Spinal cord (tissue), 10 donors: ENCODE data around the gene TNNC1. TPM values are rescaled to one million over a fixed set of nuclear protein-coding genes. Genes with fewer than 3 reads are reported as not detected.

Source experiments
- DNase-seq, 6 donors: peaks; one replicate each; pipeline versions ENCODE4 v3.0.0 to v3.0.0-alpha.2; 2013 to 2015; ENCODE audit warnings: low spot score in 6 of 6, low read depth in 4 of 6
- H3K27ac ChIP-seq: one replicate; pipeline ENCODE4 v1.5.1; 2013; ENCODE audit warnings: low read depth, low read length, control low read depth
- H3K27me3 ChIP-seq: one replicate; pipeline ENCODE4 v1.6.1; 2013; ENCODE audit warnings: low read length; ENCODE audit not compliant: control insufficient read depth, insufficient read depth
- H3K36me3 ChIP-seq: one replicate; pipeline ENCODE4 v1.6.1; 2013; ENCODE audit warnings: low read length; ENCODE audit not compliant: control insufficient read depth, insufficient read depth
- H3K4me1 ChIP-seq: one replicate; pipeline ENCODE4 v1.6.1; 2013; ENCODE audit warnings: low read length; ENCODE audit not compliant: control insufficient read depth, insufficient read depth
- H3K4me3 ChIP-seq: one replicate; pipeline ENCODE4 v1.5.1; 2013; ENCODE audit warnings: low read depth, low read length, control low read depth
- H3K9me3 ChIP-seq: one replicate; pipeline ENCODE4 v1.6.1; 2013; ENCODE audit warnings: low read length; ENCODE audit not compliant: control insufficient read depth, insufficient read depth
- WGBS: methylation state at CpG from one replicate; pipeline ENCODE4 v1.1.5; 2013; ENCODE audit warnings: missing lambda C conversion rate; ENCODE audit not compliant: insufficient coverage; 5-methylcytosine and 5-hydroxymethylcytosine counted together
- polyA plus RNA-seq, 2 donors: library from polyadenylated mRNA; unstranded; fragments of 120-200 nt; gene quantifications; one replicate each; pipeline ENCODE4 v1.2.1, GENCODE V29; 2013; ENCODE audit not compliant: insufficient read length in 2 of 2
- total RNA-seq, 2 donors: library from RNA; depleted of rRNA in 1 of 2; stranded (reverse); fragments of 120-200 nt in 1 of 2; fragments of >200 nt in 1 of 2; gene quantifications; one replicate each; pipeline versions ENCODE4 v1.2.3 to v1.2.4, GENCODE V29; 2013 to 2014
- donor health status: healthy.

The TNNC1 gene
- total and polyA plus RNA-seq, 4 donors: 3.3 to 17.9 (median 6.1) TPM; not detected in 1

DNA sequence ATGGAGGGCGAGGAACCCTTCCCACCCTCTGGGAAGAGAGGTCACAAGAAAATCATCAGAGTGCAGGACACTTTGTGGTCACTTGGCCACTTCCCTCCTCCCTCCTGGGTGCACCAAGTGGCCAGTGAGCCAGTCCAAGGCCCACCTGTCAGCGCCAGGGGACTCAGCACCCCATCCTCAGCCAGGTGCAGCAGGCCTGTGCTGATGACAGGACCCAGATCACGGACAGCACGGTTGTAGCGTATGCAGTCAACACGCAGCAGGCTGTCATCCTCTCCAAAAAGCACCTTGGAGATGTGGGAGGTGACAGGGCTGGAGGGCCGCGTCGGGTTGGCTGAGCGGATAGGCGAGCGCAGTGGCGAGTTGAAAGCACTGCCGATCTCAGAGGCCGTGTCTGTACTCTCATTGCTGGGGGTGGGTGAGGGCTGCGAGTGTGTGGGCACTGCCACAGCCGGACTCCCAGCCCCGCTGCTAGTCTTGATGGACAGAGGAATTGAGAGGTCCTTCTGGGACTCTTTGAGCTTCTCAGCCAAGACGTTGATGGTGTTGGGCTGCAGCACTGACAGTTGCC, 50.5 kb downstream of the TNNC1 start:
- Histone ChIP-seq H3K27ac (no peak overlapping the region), H3K36me3 (peaks cover 94% of the 10 kb centered on the region), H3K9me3 (no peaks in the 10 kb centered on the region), H3K4me1 (peaks cover 6% of the 10 kb centered on the region), H3K27me3 (no peaks in the 10 kb centered on the region), H3K4me3 (no peak overlapping the region)
- DNase-seq: no peak
- WGBS: 96% methylated on average over 19 of the region's 19 CpGs

DNA sequence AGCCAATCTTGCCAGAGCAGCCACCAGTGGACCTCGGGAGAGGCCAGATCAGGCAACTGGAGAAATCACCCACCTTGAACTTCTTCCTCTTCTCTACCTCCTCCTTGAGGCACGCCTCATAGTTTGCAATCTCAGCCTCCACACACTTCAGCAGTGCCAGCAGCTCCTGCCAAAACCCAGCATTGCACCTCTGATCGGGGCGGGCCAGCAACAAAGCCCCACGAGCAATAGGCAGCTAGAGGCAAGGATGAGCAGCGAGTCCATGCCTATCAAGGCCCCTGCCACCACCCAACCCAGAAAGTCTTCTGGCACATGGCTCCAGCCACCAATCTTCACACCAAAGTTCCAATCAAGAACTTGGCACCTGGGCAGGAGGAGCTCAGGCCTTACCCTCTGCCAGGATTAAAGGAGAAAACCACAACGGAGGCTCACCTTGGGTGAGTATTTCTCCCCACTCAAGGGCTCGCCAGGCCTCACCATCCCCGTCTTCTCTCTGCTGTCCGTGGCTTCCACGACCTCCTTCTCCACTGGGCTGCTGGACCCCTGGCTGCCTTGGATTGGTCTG, 51.1 kb downstream of the TNNC1 start:
- peaks cover 89% of the 10 kb centered on the region for H3K36me3 ChIP-seq
- H3K27me3 ChIP-seq: no peaks in the 10 kb centered on the region
- H3K4me3 ChIP-seq: no peak overlapping the region
- no peak for DNase-seq
- H3K27ac ChIP-seq: no peak overlapping the region
- no peaks in the 10 kb centered on the region for H3K9me3 ChIP-seq
- 99% methylated on average over 11 of the region's 11 CpGs for WGBS
- H3K4me1 ChIP-seq: peaks cover 2% of the 10 kb centered on the region

DNA sequence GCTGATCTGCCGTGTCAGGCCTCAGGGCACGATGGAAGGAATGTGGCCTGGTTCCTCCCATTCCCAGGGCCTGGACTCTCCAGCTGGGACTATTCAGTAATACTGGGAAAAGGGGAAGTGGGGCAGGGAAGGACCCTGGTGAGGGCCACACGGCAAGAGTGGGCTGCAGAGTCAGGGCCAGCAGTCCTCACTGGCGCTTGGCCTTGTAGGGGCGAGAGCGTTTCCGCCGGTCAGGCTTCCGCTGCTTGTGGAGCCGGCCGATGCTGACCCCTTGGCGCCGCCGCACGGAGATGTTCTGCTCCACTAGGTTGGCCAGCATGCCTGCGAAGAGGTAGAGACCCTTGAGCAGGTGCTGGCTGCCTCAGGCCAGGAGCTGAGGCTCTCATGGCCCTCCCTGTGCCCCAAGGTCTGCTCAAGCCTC, 51.7 kb downstream of the TNNC1 start:
- DNase-seq: no peak
- Histone ChIP-seq H3K27me3 (no peaks in the 10 kb centered on the region), H3K9me3 (no peaks in the 10 kb centered on the region), H3K27ac (no peak overlapping the region), H3K4me1 (no peaks in the 10 kb centered on the region), H3K4me3 (no peak overlapping the region), H3K36me3 (peaks cover 84% of the 10 kb centered on the region)
- WGBS: 96% methylated on average over 16 of the region's 16 CpGs

- H3K27me3 ChIP-seq: no peaks in the 10 kb centered on the region
- H3K4me3 ChIP-seq: no peak overlapping the region
- DNase-seq: no peak
- H3K9me3 ChIP-seq: no peaks in the 10 kb centered on the region
- H3K4me1 ChIP-seq: no peaks in the 10 kb centered on the region
- H3K36me3 ChIP-seq: peaks cover 83% of the 10 kb centered on the region
- WGBS: 100% methylated on average over 1 of the region's 1 CpG
- no peak overlapping the region for H3K27ac ChIP-seq
These were observed 52.3 kb downstream of the TNNC1 start for GRCh38 chr3:52401551-52401950.

Other genes with a start within 250 kb of the TNNC1 start
- gene TLR9, start 228.4 kb downstream of the TNNC1 start, total RNA-seq: under 1 TPM in 1 of 2 donors, not detected in 1; 0.11 TPM
- under 1 TPM in 1 of 2 donors, not detected in 1; 0.41 TPM for gene TLR9, start 228.4 kb downstream of the TNNC1 start, polyA plus RNA-seq
- 10 to 100 TPM; 20.8 to 26.4 TPM for gene TWF2, start 214.9 kb downstream of the TNNC1 start, total RNA-seq
- 10 to 100 TPM; 35.4 to 36.3 TPM for gene TWF2, start 214.9 kb downstream of the TNNC1 start, polyA plus RNA-seq
- 10 to 100 TPM in 1 of 2 donors, 1 to 10 TPM in 1; 7.9 to 21.0 TPM for gene PPM1M, start 208.3 kb downstream of the TNNC1 start, total RNA-seq
- gene PPM1M, start 208.3 kb downstream of the TNNC1 start, polyA plus RNA-seq: 10 to 100 TPM; 18.2 to 21.7 TPM
- 100 to 1,000 TPM in 1 of 2 donors, 10 to 100 TPM in 1; 77.1 to 123 TPM for gene WDR82, start 175.4 kb downstream of the TNNC1 start, total RNA-seq
- 100 to 1,000 TPM; 144 to 159 TPM for gene WDR82, start 175.4 kb downstream of the TNNC1 start, polyA plus RNA-seq
- gene GLYCTK, start 166.2 kb downstream of the TNNC1 start, total RNA-seq: 1 to 10 TPM; 3.6 to 6.5 TPM
- 10 to 100 TPM; 11.6 to 20.1 TPM for gene GLYCTK, start 166.2 kb downstream of the TNNC1 start, polyA plus RNA-seq
- 1 to 10 TPM; 4.2 to 9.8 TPM for gene DNAH1, start 137.7 kb downstream of the TNNC1 start, total RNA-seq
- 10 to 100 TPM in 1 of 2 donors, 1 to 10 TPM in 1; 10.0 to 12.9 TPM for gene DNAH1, start 137.7 kb downstream of the TNNC1 start, polyA plus RNA-seq
- 10 to 100 TPM; 63.3 to 67.7 TPM for gene BAP1, start 44.0 kb downstream of the TNNC1 start, total RNA-seq
- gene BAP1, start 44.0 kb downstream of the TNNC1 start, polyA plus RNA-seq: 100 to 1,000 TPM in 1 of 2 donors, 10 to 100 TPM in 1; 97.7 to 101 TPM
- gene PHF7, start 43.4 kb downstream of the TNNC1 start, total RNA-seq: 1 to 10 TPM; 7.5 to 9.1 TPM
- 1 to 10 TPM; 7.5 to 9.8 TPM for gene PHF7, start 43.4 kb downstream of the TNNC1 start, polyA plus RNA-seq
- gene SEMA3G, start 8.9 kb downstream of the TNNC1 start, total RNA-seq: 10 to 100 TPM in 1 of 2 donors, 1 to 10 TPM in 1; 6.3 to 26.6 TPM
- 10 to 100 TPM; 18.0 to 19.8 TPM for gene SEMA3G, start 8.9 kb downstream of the TNNC1 start, polyA plus RNA-seq
- gene NISCH, start 1.6 kb upstream of the TNNC1 start, total RNA-seq: 10 to 100 TPM; 91.5 to 93.0 TPM
- 100 to 1,000 TPM; 133 to 161 TPM for gene NISCH, start 1.6 kb upstream of the TNNC1 start, polyA plus RNA-seq
- 10 to 100 TPM; 38.3 to 79.7 TPM for gene STAB1, start 41.3 kb upstream of the TNNC1 start, total RNA-seq
- gene STAB1, start 41.3 kb upstream of the TNNC1 start, polyA plus RNA-seq: 10 to 100 TPM; 34.5 to 38.3 TPM
- 10 to 100 TPM; 33.6 to 83.3 TPM for gene NT5DC2, start 79.8 kb upstream of the TNNC1 start, total RNA-seq
- 100 to 1,000 TPM; 204 to 205 TPM for gene NT5DC2, start 79.8 kb upstream of the TNNC1 start, polyA plus RNA-seq
- 10 to 100 TPM in 1 of 2 donors, 1 to 10 TPM in 1; 2.8 to 19.9 TPM for gene UQCC5, start 82.6 kb upstream of the TNNC1 start, total RNA-seq
- gene UQCC5, start 82.6 kb upstream of the TNNC1 start, polyA plus RNA-seq: 10 to 100 TPM; 21.7 to 21.9 TPM
- gene PBRM1, start 231.9 kb upstream of the TNNC1 start, total RNA-seq: 100 to 1,000 TPM in 1 of 2 donors, 10 to 100 TPM in 1; 71.9 to 105 TPM
- 10 to 100 TPM; 35.9 to 46.9 TPM for gene PBRM1, start 231.9 kb upstream of the TNNC1 start, polyA plus RNA-seq
- gene GNL3, start 232.0 kb upstream of the TNNC1 start, total RNA-seq: 10 to 100 TPM; 63.7 to 74.7 TPM
- gene GNL3, start 232.0 kb upstream of the TNNC1 start, polyA plus RNA-seq: 10 to 100 TPM; 65.0 to 75.6 TPM